Measurements from ENCODE around the gene REP15. TPM values are rescaled to one million over a fixed set of nuclear protein-coding genes. Genes with fewer than 3 reads are reported as not detected.

The REP15 gene
- total RNA-seq, 2 donors from 2014 or later, result 0.18 to 2.4 TPM

GRCh38 chr12:27685274-27685673, 11.0 kb upstream of the REP15 start:
- WGBS, result 73% methylated on average over 2 of the region's 2 CpGs
- H3K36me3 ChIP-seq, result no peaks in the 10 kb centered on the region
- TF ChIP-seq POLR2A (IDR thresholded peaks at IDR 0.05), result no peak
- no peak for TF ChIP-seq CTCF (IDR thresholded peaks at IDR 0.05)
- TF ChIP-seq POLR2AphosphoS5 (IDR thresholded peaks at IDR 0.05), result no peak

DNA sequence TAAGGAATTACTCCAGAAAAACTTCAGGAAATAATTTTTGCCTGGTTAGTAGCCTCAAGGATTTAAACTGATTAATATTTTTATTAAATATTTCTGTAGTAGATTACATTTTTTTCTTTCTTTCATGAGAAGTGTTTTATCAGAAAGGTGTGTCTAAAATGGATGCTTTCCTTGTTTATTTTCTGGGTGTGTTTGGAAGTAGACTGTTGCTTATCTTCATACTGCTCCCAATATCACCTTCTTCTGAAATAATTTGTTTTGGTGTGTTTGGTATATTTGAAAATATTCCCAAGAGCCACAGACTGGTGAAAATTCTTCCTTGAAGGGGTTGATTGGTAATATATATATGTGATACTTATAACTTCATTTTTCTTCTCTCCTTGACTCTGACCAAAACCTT, 10.1 kb upstream of the REP15 start:
- intact Hi-C loops (cut with DNase I), result no loop called here
- H3K4me1 ChIP-seq (replicated peaks), result no peaks in the 10 kb centered on the region
- H3K27me3 ChIP-seq (replicated peaks; ENCODE audit: insufficient read depth), result no peaks in the 10 kb centered on the region
- no peak for DNase-seq (ENCODE audit: low spot score)
- no peak overlapping the region for H3K4me3 ChIP-seq
- TF ChIP-seq POLR2A (IDR thresholded peaks at IDR 0.05), result no peak
- no peak for TF ChIP-seq POLR2AphosphoS5 (IDR thresholded peaks at IDR 0.05)
- no peak for TF ChIP-seq CTCF (IDR thresholded peaks at IDR 0.05)
- H3K36me3 ChIP-seq, result no peaks in the 10 kb centered on the region
- H3K9me3 ChIP-seq, result no peaks in the 10 kb centered on the region
- no peak overlapping the region for H3K27ac ChIP-seq

More at GRCh38 chr12:27685274-27685673, 11.0 kb upstream of the REP15 start:
- no peaks in the 10 kb centered on the region for H3K27me3 ChIP-seq (replicated peaks; ENCODE audit: insufficient read depth)
- H3K9me3 ChIP-seq, result no peaks in the 10 kb centered on the region
- H3K27ac ChIP-seq, result no peak overlapping the region
- intact Hi-C loops (cut with DNase I), result no loop called here
- no peak overlapping the region for H3K4me3 ChIP-seq
- no peaks in the 10 kb centered on the region for H3K4me1 ChIP-seq (replicated peaks)
- DNase-seq (ENCODE audit: low spot score), result no peak

- WGBS, result 90% methylated on average over 3 of the region's 3 CpGs
- intact Hi-C loops (cut with DNase I), result no loop called here
- H3K36me3 ChIP-seq, result no peaks in the 10 kb centered on the region
Measured at GRCh38 chr12:27688671-27689070, 7.6 kb upstream of the REP15 start.

DNA sequence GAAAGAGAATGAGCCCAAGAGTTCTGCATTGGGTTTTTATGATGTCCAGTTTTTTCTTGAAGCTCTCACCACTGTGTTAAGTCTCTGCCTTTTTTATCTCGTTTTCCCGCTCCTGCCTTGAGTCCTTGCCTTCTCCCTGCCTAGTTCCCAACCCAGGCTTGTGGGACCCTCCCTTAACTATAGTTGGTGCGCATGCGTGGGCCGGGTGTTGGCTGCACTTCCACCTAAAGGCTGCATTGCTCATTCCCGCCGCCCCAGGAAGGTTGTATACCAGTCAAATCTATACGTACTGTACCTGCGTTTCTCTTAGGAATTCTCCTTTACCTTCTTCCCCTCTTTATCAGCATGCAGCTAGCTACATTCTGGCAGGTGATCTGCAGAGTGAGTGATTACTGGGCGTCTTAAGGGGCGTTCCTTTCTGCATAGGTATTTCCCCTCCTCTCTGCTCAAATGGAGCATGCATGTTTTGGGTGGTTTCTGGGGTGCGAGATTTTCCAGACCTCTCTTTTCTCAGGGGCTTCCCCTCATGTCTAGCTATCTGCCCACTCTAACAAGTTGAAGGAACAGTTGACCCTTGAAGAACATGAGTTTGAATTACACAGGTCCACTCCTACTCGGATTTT, 6.6 kb upstream of the REP15 start:
- Histone ChIP-seq H3K4me3 (no peak overlapping the region), H3K27me3 (replicated peaks; ENCODE audit: insufficient read depth) (no peaks in the 10 kb centered on the region), H3K36me3 (no peaks in the 10 kb centered on the region), H3K4me1 (replicated peaks) (no peaks in the 10 kb centered on the region), H3K9me3 (no peaks in the 10 kb centered on the region), H3K27ac (no peak overlapping the region)
- no peak for DNase-seq (ENCODE audit: low spot score)
- TF ChIP-seq CTCF (IDR thresholded peaks at IDR 0.05) (no peak), POLR2AphosphoS5 (IDR thresholded peaks at IDR 0.05) (no peak), POLR2A (IDR thresholded peaks at IDR 0.05) (no peak)
- intact Hi-C loops (cut with DNase I), result no loop called here
- WGBS, result 94% methylated on average over 13 of the region's 13 CpGs

More at GRCh38 chr12:27688671-27689070, 7.6 kb upstream of the REP15 start:
- Histone ChIP-seq H3K9me3 (no peaks in the 10 kb centered on the region), H3K4me1 (replicated peaks) (no peaks in the 10 kb centered on the region), H3K4me3 (no peak overlapping the region), H3K27me3 (replicated peaks; ENCODE audit: insufficient read depth) (no peaks in the 10 kb centered on the region), H3K27ac (no peak overlapping the region)
- TF ChIP-seq POLR2AphosphoS5 (IDR thresholded peaks at IDR 0.05), result no peak
- TF ChIP-seq CTCF (IDR thresholded peaks at IDR 0.05), result no peak
- TF ChIP-seq POLR2A (IDR thresholded peaks at IDR 0.05), result no peak
- no peak for DNase-seq (ENCODE audit: low spot score)

GRCh38 chr12:27693403-27693802, 2.8 kb upstream of the REP15 start:
- DNase-seq (ENCODE audit: low spot score), result no peak
- TF ChIP-seq CTCF (IDR thresholded peaks at IDR 0.05), result no peak
- H3K27ac ChIP-seq, result no peak overlapping the region
- intact Hi-C loops (cut with DNase I), result no loop called here
- H3K4me3 ChIP-seq, result no peak overlapping the region
- H3K27me3 ChIP-seq (replicated peaks; ENCODE audit: insufficient read depth), result no peaks in the 10 kb centered on the region
- WGBS, result 88% methylated on average over 2 of the region's 2 CpGs
- H3K4me1 ChIP-seq (replicated peaks), result no peaks in the 10 kb centered on the region
- no peaks in the 10 kb centered on the region for H3K36me3 ChIP-seq
- no peaks in the 10 kb centered on the region for H3K9me3 ChIP-seq

Measured in prostate gland (tissue), 2 donors.